Bronchial epithelial cell (primary cell): Measurements from ENCODE around the gene FBXW12. TPM values are rescaled to one million over a fixed set of nuclear protein-coding genes. Genes with fewer than 3 reads are reported as not detected.

Experiments
- DNase-seq: peaks from one replicate; pipeline ENCODE4 v3.0.0-alpha.2; 2010; ENCODE audit warnings: low read depth
- FAIRE-seq: peaks from 2 replicates; lab custom pipeline; 2011; peaks lifted over from hg19 to GRCh38; lab: Jason Lieb, UNC
- H3K27me3 ChIP-seq: 2 replicates; pipeline ENCODE4 v1.5.1; 2011; ENCODE audit warnings: low read length; ENCODE audit not compliant: control insufficient read depth, insufficient read depth
- H3K36me3 ChIP-seq: 2 replicates; pipeline ENCODE4 v1.5.1; 2011; ENCODE audit warnings: low read length; ENCODE audit not compliant: control insufficient read depth, insufficient read depth
- H3K4me3 ChIP-seq: 2 replicates; pipeline ENCODE4 v1.5.1; 2011; ENCODE audit warnings: mild to moderate bottlenecking, low read depth, low read length, control low read depth
- total RNA-seq: library from RNA; depleted of rRNA; stranded (reverse); fragments of >200 nt; gene quantifications from 2 replicates; pipeline ENCODE4 v1.2.1, GENCODE V29; 2014
- TF ChIP-seq, protein P1 (sequence below): IDR thresholded peaks from 2 replicates; pipeline ENCODE4 v1.5.1; 2011; ENCODE audit warnings: mild to moderate bottlenecking, moderate library complexity, low read length, control low read depth, inconsistent platforms; ENCODE audit not compliant: insufficient read depth, severe bottlenecking

Gene FBXW12
- total RNA-seq, 1 donor from 2014 or later = not detected

DNA sequence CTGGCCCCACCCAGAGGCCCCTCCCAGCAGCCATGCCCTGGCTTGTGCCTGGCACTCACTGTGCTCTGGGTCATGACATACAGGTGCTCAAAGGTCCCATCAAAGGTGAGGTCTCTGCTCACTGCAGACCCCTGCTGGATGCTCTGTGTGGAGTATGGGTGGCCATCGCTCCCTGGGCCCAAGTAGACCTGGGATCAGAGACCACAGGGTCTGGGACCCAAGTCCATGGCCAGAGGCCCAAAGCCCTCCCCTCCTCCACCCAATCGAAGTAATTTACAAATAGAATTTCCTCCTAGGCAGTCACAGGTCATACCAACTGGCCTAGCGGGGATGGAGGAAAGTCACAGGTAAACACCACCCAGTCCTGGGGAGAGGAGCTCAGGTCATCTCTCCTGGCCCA, 50.3 kb downstream of the FBXW12 start:
- Histone ChIP-seq H3K4me3 (no peak overlapping the region), H3K27me3 (no peaks in the 10 kb centered on the region), H3K36me3 (peaks cover 57% of the 10 kb centered on the region)
- no peak for FAIRE-seq
- TF ChIP-seq, protein P1, sequence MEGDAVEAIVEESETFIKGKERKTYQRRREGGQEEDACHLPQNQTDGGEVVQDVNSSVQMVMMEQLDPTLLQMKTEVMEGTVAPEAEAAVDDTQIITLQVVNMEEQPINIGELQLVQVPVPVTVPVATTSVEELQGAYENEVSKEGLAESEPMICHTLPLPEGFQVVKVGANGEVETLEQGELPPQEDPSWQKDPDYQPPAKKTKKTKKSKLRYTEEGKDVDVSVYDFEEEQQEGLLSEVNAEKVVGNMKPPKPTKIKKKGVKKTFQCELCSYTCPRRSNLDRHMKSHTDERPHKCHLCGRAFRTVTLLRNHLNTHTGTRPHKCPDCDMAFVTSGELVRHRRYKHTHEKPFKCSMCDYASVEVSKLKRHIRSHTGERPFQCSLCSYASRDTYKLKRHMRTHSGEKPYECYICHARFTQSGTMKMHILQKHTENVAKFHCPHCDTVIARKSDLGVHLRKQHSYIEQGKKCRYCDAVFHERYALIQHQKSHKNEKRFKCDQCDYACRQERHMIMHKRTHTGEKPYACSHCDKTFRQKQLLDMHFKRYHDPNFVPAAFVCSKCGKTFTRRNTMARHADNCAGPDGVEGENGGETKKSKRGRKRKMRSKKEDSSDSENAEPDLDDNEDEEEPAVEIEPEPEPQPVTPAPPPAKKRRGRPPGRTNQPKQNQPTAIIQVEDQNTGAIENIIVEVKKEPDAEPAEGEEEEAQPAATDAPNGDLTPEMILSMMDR = no peak
- no peak for DNase-seq

DNA sequence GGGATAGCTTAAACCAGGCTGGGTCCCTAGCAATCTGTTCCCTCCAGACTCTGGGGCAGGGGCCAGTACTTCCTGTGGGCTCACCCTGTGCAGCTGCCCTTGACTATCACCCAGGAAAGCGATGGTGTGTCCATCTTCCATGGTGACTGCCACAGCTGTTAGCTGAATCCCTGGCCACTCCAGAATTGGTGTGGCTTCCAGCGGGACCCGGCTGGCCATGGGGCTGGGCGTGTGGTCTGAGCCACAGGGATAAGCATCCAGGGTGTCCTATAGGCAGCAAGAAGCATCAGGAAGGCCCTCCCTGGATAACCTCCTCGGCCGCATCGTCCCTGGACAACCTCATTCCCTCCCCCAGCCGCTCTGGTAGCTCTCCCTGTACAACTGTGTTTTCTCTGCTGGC, 50.7 kb downstream of the FBXW12 start:
- TF ChIP-seq, protein P1 = no peak
- H3K36me3 ChIP-seq = peaks cover 53% of the 10 kb centered on the region
- no peak for DNase-seq
- no peaks in the 10 kb centered on the region for H3K27me3 ChIP-seq
- FAIRE-seq = no peak
- no peak overlapping the region for H3K4me3 ChIP-seq

DNA sequence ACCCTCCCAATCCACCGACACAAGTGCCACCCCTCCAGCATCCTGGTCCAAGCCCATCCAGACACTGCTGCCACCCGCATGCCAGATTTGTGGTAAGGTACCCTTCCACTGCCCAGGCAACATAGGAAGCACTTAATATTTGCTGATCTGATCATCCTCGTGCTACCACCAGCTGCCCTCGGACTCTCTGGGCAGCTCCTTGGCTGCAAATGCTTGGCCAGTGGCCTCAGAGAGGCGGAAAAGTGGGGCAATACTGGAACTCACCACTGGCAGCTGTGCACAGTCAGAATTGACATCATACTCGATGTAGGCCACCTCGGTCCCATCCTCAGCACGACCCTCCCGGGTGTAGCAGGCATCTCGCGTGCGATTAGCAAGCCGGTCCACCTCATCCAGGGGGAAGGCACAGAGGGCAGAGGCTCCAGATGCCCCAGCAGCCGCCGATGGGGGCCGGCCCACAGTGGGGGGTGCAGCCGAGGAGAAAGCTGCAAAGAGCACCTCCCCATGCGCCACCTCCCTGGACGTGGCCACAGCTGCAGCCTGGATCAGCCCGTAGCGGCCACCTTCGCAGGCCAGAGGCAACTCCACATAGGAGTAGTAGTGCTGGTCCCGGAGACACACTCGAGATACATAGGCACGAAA, 51.3 kb downstream of the FBXW12 start:
- Histone ChIP-seq H3K36me3 (peaks cover 48% of the 10 kb centered on the region), H3K4me3 (no peak overlapping the region), H3K27me3 (no peaks in the 10 kb centered on the region)
- DNase-seq (no peak), FAIRE-seq (no peak)
- TF ChIP-seq, protein P1 = no peak

DNA sequence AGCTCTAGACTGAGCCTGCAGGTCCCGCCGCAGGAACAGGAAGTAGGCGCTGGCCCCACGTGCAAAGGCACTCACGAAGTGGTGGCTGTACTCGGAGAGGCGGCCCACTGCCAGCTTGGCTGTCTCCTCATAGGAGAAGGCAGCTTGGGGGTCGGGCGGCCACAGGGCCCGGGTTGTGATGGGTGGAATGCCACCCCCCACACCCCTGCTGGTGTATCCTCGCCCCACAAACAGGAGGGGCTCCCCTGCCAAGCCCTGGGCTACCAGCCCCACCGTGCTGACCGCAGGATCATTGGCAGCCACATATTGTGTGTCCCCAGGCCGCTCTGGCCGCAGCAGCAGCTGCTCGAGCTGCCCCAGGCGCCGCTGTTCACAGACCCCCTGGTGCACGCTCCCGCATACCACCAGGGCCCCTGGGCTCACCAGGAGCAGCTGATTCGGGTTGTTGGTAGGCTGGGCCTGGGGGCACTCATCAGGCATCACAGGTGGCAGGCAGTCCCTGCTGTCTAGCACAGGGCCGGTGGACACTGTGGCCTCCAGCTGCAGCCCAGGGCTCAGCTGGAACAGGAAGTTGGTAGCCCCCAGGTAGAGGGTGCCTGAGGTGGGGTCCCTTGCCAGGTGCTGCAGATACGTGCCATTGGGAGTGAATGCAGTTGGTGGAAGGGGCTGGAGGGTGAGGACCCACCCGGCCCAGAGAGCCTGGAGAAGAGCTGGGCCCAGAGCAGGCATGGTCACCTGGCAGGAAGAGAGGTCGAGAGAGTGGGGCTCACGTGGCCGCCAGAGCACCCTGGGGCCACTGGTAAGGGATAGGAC, 52.1 kb downstream of the FBXW12 start:
- Histone ChIP-seq H3K27me3 (no peaks in the 10 kb centered on the region), H3K4me3 (no peak overlapping the region), H3K36me3 (peaks cover 43% of the 10 kb centered on the region)
- DNase-seq (no peak), FAIRE-seq (no peak)
- TF ChIP-seq, protein P1 = no peak

DNA sequence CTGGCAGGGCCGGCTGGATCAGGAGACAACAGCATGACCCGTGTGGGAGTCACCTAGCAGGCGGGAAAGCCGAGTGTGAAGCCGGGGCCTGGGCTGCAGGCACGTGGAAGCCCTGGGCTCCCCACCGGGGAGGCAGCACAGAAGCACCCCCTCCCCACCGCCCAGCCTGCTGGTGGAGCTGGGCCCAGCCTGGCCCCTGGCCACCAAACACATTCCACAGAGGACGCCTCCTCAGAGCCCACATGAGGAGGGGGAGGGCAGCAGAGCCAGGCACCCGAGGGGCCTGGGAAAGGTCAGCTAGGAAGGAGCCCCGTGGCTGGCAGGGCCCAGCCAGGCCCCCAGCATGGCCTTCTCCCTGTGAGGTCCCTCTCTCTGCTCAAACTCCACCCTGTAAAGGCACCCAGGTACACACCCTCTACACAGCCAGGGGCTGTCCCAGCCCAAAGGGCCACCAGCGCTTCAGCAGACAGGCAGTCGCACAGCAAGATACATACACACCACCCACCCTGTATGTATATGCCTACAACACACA, 53.3 kb downstream of the FBXW12 start:
- DNase-seq = no peak
- no peak for FAIRE-seq

More for the DNA sequence above, 53.3 kb downstream of the FBXW12 start:
- H3K27me3 ChIP-seq = no peaks in the 10 kb centered on the region
- TF ChIP-seq, protein P1 = no peak
- no peak overlapping the region for H3K4me3 ChIP-seq
- peaks cover 33% of the 10 kb centered on the region for H3K36me3 ChIP-seq
